Right lobe of liver (tissue), 4 donors: ENCODE data around the gene ZNG1A.
"Not testable (repeated sequence)": the region's sequence is repeated elsewhere in the genome, so short reads cannot be mapped to it uniquely, and the experiment has no call there.

Source experiments
- CTCF ChIP-seq, 4 donors: fragments of 200-600 bp in 3 of 4; fragments of 450-650 bp in 1 of 4; IDR thresholded peaks; one replicate each; pipeline versions ENCODE4 v1.5.1 to v1.8.0; 2016 to 2022; ENCODE audit warnings: antibody characterized with exemption in 4 of 4, mild to moderate bottlenecking in 2 of 4
- POLR2A ChIP-seq: fragments of 450-650 bp; IDR thresholded peaks from one replicate; pipeline ENCODE4 v1.6.1; 2017; ENCODE audit warnings: antibody characterized with exemption, mild to moderate bottlenecking
- donor health status: DM: no; HTN: no; CAD: no.
- donor health status: DM: no; HTN: no; CAD: no.
- donor health status: DM: no; HTN: yes; CAD: no.

- TF ChIP-seq POLR2A; CTCF (IDR thresholded peaks at IDR 0.05): not testable (repeated sequence)
These were observed at the start of gene ZNG1A for GRCh38 chr9:178970-179383.
